Measurements from ENCODE around the gene SP140.

DNA sequence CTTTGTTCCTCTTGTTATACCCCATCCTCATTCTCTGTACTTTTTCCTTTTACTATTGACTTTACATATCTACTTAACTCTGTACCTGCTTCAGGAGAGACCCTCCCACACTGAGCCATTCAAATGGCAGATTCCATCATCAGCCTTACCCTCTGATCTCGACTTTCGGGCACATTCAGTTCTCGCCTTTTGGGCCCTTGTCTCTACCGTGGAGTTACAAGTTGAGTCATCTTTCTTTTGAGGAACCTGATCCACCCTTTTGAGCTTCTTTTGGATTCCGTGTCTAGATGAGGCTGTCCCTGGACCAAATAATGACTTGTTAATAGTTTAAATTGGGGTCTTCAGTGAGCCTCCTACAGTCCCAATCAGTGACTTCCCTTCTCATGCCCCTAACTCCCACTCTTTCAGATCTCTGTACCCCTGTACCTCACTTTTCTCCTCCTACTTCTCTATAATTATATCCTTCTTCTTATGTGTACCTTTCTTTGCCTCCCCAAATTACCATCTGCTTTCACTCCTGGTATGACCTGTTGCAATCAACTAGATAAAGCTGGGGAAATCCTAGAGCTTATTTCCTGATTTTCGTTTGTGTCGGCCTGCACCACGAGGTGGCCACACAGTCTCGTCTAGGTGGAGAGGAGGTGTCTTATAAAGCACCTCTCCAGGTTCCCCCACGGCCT, 23.0 kb upstream of the SP140 start:
- TF ChIP-seq, protein P1, sequence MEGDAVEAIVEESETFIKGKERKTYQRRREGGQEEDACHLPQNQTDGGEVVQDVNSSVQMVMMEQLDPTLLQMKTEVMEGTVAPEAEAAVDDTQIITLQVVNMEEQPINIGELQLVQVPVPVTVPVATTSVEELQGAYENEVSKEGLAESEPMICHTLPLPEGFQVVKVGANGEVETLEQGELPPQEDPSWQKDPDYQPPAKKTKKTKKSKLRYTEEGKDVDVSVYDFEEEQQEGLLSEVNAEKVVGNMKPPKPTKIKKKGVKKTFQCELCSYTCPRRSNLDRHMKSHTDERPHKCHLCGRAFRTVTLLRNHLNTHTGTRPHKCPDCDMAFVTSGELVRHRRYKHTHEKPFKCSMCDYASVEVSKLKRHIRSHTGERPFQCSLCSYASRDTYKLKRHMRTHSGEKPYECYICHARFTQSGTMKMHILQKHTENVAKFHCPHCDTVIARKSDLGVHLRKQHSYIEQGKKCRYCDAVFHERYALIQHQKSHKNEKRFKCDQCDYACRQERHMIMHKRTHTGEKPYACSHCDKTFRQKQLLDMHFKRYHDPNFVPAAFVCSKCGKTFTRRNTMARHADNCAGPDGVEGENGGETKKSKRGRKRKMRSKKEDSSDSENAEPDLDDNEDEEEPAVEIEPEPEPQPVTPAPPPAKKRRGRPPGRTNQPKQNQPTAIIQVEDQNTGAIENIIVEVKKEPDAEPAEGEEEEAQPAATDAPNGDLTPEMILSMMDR (IDR thresholded peaks at IDR 0.05) = no peak
- TF ChIP-seq POLR2A (IDR thresholded peaks at IDR 0.05; ENCODE audit: low read depth) (no peak), POLR2AphosphoS5 (IDR thresholded peaks at IDR 0.05) (no peak), EP300 (IDR thresholded peaks at IDR 0.05) (no peak)

Data from esophagus muscularis mucosa (tissue), 4 donors.